ENCODE measurements around the gene HSFX2. TPM values are rescaled to one million over a fixed set of nuclear protein-coding genes. Genes with fewer than 3 reads are reported as not detected.
"Not testable (repeated sequence)": the region's sequence is repeated elsewhere in the genome, so short reads cannot be mapped to it uniquely, and the experiment has no call there.

The HSFX2 gene
- total and polyA plus RNA-seq, 2 donors (not counting 1 experiment from before 2014, with no cell fraction given): 0.26 to 0.50 TPM

DNA sequence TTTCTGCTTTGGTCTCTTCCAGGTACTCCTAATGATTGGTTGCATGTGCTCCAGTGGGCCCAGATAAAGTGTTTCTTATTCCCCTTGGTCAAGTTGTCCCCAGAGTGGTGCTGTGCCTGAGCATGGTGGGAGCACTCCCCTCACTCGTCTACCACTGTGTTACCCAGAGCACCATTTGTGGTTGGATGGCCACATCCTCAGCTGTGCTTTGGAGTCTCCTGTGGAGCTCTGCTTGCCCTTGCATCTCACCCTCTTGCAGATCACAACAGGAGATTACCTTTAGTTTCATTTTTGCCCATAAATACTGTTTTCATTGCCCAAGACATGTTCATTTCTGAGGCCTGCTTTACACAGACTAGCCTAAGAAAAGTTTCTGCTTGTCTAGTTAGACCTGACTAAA lies 44.7 kb downstream of the HSFX2 start:
- H3K9ac ChIP-seq (ENCODE audit: insufficient read depth, low read length); H3K27ac ChIP-seq (ENCODE audit: insufficient read depth, low read length); H3K4me2 ChIP-seq (ENCODE audit: extremely low read depth, insufficient read depth, low read length); H3K9me3 ChIP-seq (ENCODE audit: control insufficient read depth, insufficient read depth, low read depth, low read length); H3K79me2 ChIP-seq (ENCODE audit: control insufficient read depth, insufficient read depth, low read length); H3K27me3 ChIP-seq (ENCODE audit: control insufficient read depth, insufficient read depth, low read length); H4K20me1 ChIP-seq (ENCODE audit: control insufficient read depth, extremely low read depth, insufficient read depth, low read length); H2AFZ ChIP-seq (ENCODE audit: low read length); H3K36me3 ChIP-seq (ENCODE audit: control insufficient read depth, insufficient read depth, low read length); H3K4me3 ChIP-seq (replicated peaks in 1 of 4; ENCODE audit: control extremely low read depth in 1 of 4, insufficient read depth in 1 of 4, low read depth in 3 of 4, low read length in 4 of 4); DNase-seq (ENCODE audit: low read depth in 2 of 2); H3K4me1 ChIP-seq (ENCODE audit: control insufficient read depth, extremely low read depth, insufficient read depth, low read length): not testable (repeated sequence)

DNA sequence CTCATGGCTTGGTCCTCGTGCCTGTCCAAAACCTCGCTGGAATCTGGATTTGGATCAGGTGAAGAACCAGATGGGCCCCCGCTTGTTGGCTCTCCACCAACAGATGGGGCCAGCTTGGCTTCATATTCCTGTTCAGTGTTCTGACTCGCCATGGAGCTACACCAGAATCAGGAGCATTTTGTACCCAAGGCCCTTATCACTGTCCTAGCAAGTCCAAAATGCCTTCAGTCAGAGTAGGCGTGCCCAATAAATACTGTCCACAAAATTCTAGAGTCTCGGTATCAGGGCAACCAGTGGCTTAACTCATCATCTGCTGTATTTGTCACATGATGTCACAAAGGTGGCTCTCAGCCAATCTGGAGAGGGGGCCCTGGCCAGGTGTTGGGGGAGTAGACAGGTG lies 45.4 kb downstream of the HSFX2 start, which contains the start of gene HSFX3:
Gene HSFX3 (minus strand): TSS at position 224 of the 400 bp plus-strand sequence. CDS start 72 bp downstream, at position 152.
- not testable (repeated sequence) for DNase-seq (ENCODE audit: low read depth in 2 of 2); H3K4me2 ChIP-seq (ENCODE audit: extremely low read depth, insufficient read depth, low read length)

DNA sequence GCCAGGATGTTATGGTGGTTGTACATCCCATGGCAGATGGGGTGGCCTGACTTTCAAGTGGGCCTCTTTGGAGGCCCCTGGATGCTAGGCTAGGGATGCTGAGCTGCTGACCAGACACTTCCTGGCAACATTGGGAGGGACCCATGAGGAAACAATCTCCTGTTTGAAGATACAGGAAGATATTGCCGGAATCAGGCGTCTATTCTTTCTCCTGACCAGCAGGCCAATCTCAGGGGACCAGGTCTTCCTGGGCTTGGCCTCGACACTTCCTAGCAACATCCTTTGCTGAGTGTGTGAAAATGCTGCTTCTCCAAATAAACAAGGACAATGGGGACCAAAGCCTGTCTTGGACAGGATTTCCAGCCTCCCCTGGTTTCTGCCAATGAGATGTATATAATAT lies 47.3 kb downstream of the HSFX2 start:
- not testable (repeated sequence) for H3K4me1 ChIP-seq (ENCODE audit: control insufficient read depth, extremely low read depth, insufficient read depth, low read length); H4K20me1 ChIP-seq (ENCODE audit: control insufficient read depth, extremely low read depth, insufficient read depth, low read length); H3K9me3 ChIP-seq (ENCODE audit: control insufficient read depth, insufficient read depth, low read depth, low read length); H2AFZ ChIP-seq (ENCODE audit: low read length); DNase-seq (ENCODE audit: low read depth in 2 of 2); H3K36me3 ChIP-seq (ENCODE audit: control insufficient read depth, insufficient read depth, low read length); H3K9ac ChIP-seq (ENCODE audit: insufficient read depth, low read length); H3K79me2 ChIP-seq (ENCODE audit: control insufficient read depth, insufficient read depth, low read length); H3K4me3 ChIP-seq (replicated peaks in 1 of 4; ENCODE audit: control extremely low read depth in 1 of 4, insufficient read depth in 1 of 4, low read depth in 3 of 4, low read length in 4 of 4); H3K4me2 ChIP-seq (ENCODE audit: extremely low read depth, insufficient read depth, low read length); H3K27me3 ChIP-seq (ENCODE audit: control insufficient read depth, insufficient read depth, low read length); H3K27ac ChIP-seq (ENCODE audit: insufficient read depth, low read length)

More for the DNA sequence above, 45.4 kb downstream of the HSFX2 start, which contains the start of gene HSFX3:
- not testable (repeated sequence) for H3K36me3 ChIP-seq (ENCODE audit: control insufficient read depth, insufficient read depth, low read length); H4K20me1 ChIP-seq (ENCODE audit: control insufficient read depth, extremely low read depth, insufficient read depth, low read length); H3K79me2 ChIP-seq (ENCODE audit: control insufficient read depth, insufficient read depth, low read length); H3K9me3 ChIP-seq (ENCODE audit: control insufficient read depth, insufficient read depth, low read depth, low read length); H3K4me1 ChIP-seq (ENCODE audit: control insufficient read depth, extremely low read depth, insufficient read depth, low read length); H3K4me3 ChIP-seq (replicated peaks in 1 of 4; ENCODE audit: control extremely low read depth in 1 of 4, insufficient read depth in 1 of 4, low read depth in 3 of 4, low read length in 4 of 4); H3K9ac ChIP-seq (ENCODE audit: insufficient read depth, low read length); H2AFZ ChIP-seq (ENCODE audit: low read length); H3K27ac ChIP-seq (ENCODE audit: insufficient read depth, low read length); H3K27me3 ChIP-seq (ENCODE audit: control insufficient read depth, insufficient read depth, low read length)

DNA sequence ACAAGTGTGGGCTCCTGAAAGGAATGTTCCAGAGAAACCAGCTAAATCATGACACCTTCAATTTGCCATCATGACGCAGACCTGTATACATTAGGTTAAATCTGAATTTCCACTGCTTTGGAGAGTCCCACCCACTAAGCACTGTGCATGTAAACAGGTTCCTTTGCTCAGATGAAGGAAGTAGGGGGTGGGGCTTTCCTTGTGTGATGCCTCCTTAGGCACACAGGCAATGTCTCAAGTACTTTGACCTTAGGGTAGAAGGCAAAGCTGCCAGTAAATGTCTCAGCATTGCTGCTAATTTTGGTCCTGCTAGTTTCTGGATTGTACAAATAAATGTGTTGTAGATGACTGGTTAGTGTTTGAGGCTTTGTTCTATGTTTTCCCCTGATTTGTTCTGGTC lies 48.2 kb downstream of the HSFX2 start:
- H3K27me3 ChIP-seq (ENCODE audit: control insufficient read depth, insufficient read depth, low read length); H3K9me3 ChIP-seq (ENCODE audit: control insufficient read depth, insufficient read depth, low read depth, low read length); H3K27ac ChIP-seq (ENCODE audit: insufficient read depth, low read length); H3K79me2 ChIP-seq (ENCODE audit: control insufficient read depth, insufficient read depth, low read length); H2AFZ ChIP-seq (ENCODE audit: low read length); H3K36me3 ChIP-seq (ENCODE audit: control insufficient read depth, insufficient read depth, low read length); H3K4me2 ChIP-seq (ENCODE audit: extremely low read depth, insufficient read depth, low read length); H3K4me3 ChIP-seq (replicated peaks in 1 of 4; ENCODE audit: control extremely low read depth in 1 of 4, insufficient read depth in 1 of 4, low read depth in 3 of 4, low read length in 4 of 4); H4K20me1 ChIP-seq (ENCODE audit: control insufficient read depth, extremely low read depth, insufficient read depth, low read length); H3K9ac ChIP-seq (ENCODE audit: insufficient read depth, low read length); H3K4me1 ChIP-seq (ENCODE audit: control insufficient read depth, extremely low read depth, insufficient read depth, low read length); DNase-seq (ENCODE audit: low read depth in 2 of 2): not testable (repeated sequence)

DNA sequence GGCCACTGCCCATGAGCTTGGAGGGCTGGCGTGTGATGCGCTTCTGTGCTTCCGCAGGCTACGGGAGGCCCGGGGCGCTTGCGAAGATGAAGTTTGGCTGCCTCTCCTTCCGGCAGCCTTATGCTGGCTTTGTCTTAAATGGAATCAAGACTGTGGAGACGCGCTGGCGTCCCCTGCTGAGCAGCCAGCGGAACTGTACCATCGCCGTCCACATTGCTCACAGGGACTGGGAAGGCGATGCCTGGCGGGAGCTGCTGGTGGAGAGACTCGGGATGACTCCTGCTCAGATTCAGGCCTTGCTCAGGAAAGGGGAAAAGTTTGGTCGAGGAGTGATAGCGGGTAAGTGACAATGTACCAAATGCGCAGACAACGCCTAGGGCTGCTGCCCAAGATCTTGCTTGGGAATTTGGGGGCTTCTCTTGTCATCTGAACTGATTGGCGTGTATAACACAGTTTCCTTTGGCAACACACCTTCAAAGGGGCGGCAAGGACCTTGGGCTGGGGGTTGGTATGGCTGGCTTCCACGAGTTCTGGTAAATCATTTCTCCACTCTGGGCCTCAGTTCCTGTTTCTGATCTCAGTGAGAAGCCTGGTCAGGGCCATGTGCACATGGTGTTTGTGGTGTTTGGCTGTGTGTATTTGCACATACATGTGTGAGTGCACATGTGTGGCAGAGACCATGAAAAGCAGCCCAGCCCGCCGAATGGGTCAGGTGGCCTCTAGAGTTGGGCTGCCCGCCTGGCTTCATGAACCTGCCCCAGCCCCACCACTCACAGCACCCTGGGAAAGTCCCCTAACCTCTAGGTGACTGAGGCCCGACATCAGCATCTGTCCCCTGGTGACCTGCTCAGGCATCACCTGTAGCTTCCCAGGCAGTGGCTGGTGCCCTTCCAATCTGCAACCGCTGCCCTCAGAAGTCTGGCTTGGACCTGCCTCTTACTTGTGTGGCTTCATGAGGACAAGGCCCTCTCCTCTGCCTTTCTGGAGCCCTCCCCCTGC lies 49.3 kb downstream of the HSFX2 start:
- not testable (repeated sequence) for H3K4me1 ChIP-seq (ENCODE audit: control insufficient read depth, extremely low read depth, insufficient read depth, low read length); H3K9me3 ChIP-seq (ENCODE audit: control insufficient read depth, insufficient read depth, low read depth, low read length); H4K20me1 ChIP-seq (ENCODE audit: control insufficient read depth, extremely low read depth, insufficient read depth, low read length); H3K9ac ChIP-seq (ENCODE audit: insufficient read depth, low read length); H3K4me3 ChIP-seq (replicated peaks in 1 of 4; ENCODE audit: control extremely low read depth in 1 of 4, insufficient read depth in 1 of 4, low read depth in 3 of 4, low read length in 4 of 4); H3K4me2 ChIP-seq (ENCODE audit: extremely low read depth, insufficient read depth, low read length); H3K27ac ChIP-seq (ENCODE audit: insufficient read depth, low read length); H2AFZ ChIP-seq (ENCODE audit: low read length); H3K27me3 ChIP-seq (ENCODE audit: control insufficient read depth, insufficient read depth, low read length); DNase-seq (ENCODE audit: low read depth in 2 of 2); H3K79me2 ChIP-seq (ENCODE audit: control insufficient read depth, insufficient read depth, low read length); H3K36me3 ChIP-seq (ENCODE audit: control insufficient read depth, insufficient read depth, low read length)

Other genes with a start within 250 kb of the HSFX2 start
- 21.3 and 36.2 TPM in 2 replicates for gene IDS, start 90.0 kb downstream of the HSFX2 start, total RNA-seq
- gene IDS, start 90.0 kb downstream of the HSFX2 start, polyA plus RNA-seq: 57.0 and 65.0 TPM in 2 replicates
- 13.5 and 15.4 TPM in 2 replicates for gene EOLA1, start 54.3 kb downstream of the HSFX2 start, total RNA-seq
- 12.6 and 14.1 TPM in 2 replicates for gene EOLA1, start 54.3 kb downstream of the HSFX2 start, polyA plus RNA-seq
- not detected in 2 replicates for gene HSFX3, start 45.4 kb downstream of the HSFX2 start, total RNA-seq
- not detected in 2 replicates for gene HSFX3, start 45.4 kb downstream of the HSFX2 start, polyA plus RNA-seq
- not detected in 2 replicates for gene MAGEA9B, start 7.9 kb downstream of the HSFX2 start, total RNA-seq
- gene MAGEA9B, start 7.9 kb downstream of the HSFX2 start, polyA plus RNA-seq: not detected in 2 replicates
- gene TMEM185A, start 36.5 kb upstream of the HSFX2 start, total RNA-seq: 14.1 and 17.3 TPM in 2 replicates
- gene TMEM185A, start 36.5 kb upstream of the HSFX2 start, polyA plus RNA-seq: 16.7 and 24.9 TPM in 2 replicates
- gene MAGEA11, start 116.7 kb upstream of the HSFX2 start, total RNA-seq: not detected in 2 replicates
- gene MAGEA11, start 116.7 kb upstream of the HSFX2 start, polyA plus RNA-seq: not detected in 2 replicates
- gene HSFX1, start 178.8 kb upstream of the HSFX2 start, total RNA-seq: 0.51 and 0.66 TPM in 2 replicates
- gene HSFX1, start 178.8 kb upstream of the HSFX2 start, polyA plus RNA-seq: 0.15 and 0.27 TPM in 2 replicates
- gene MAGEA9, start 186.6 kb upstream of the HSFX2 start, total RNA-seq: not detected in 2 replicates
- gene MAGEA9, start 186.6 kb upstream of the HSFX2 start, polyA plus RNA-seq: not detected in 2 replicates

Data from fibroblast of lung (primary cell).